NCI-H446 (cell line): ENCODE data around the gene SLX4IP.

Experiments used
- DNase-seq, 2 experiments: peaks; one replicate each; lab custom pipeline; 2025; lab: John Stamatoyannopoulos, UW

Gene SLX4IP

GRCh38 chr20:10649080-10649796 lies 214.1 kb downstream of the SLX4IP start:
- no peak for DNase-seq

- DNase-seq = no peak
Measured at GRCh38 chr20:10649797-10650160, 214.7 kb downstream of the SLX4IP start.

DNA sequence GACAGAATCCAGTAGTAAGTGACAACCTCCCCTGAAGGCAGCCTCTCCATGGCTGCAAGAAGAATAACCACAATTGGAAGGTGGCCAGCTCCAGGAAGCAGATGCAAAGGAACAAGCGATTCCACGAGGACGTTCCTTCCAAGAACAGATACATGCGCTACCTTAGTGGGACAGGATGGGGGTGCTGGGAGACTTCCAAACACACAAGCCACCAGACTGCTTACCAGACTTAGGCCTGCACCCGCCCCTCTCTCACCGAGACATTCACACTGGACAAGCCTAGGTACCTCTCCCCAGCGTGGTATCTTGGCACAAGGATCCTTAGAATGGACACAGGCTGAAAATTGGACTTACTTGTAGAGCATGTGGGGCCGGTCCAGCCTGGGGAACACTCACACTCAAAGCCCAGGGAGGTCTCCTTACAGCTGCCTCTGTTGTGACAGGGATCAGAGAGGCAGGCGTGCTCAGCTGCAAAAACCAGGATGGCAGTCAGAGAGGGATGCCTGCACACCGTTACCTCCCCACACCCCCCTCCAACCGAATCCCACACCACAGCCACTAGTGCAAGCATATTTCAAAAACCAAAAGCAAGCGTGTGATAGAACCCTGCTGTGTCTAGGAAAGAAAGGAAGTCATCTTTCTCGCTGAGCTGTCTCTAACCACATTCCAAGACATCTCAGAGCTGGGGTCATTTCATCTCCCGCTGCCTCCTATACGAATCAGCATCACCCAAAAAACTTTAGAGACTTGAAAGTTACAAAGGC lies 216.3 kb downstream of the SLX4IP start:
- no peak for DNase-seq

GRCh38 chr20:10652185-10652584 lies 217.1 kb downstream of the SLX4IP start:
- DNase-seq = no peak

DNA sequence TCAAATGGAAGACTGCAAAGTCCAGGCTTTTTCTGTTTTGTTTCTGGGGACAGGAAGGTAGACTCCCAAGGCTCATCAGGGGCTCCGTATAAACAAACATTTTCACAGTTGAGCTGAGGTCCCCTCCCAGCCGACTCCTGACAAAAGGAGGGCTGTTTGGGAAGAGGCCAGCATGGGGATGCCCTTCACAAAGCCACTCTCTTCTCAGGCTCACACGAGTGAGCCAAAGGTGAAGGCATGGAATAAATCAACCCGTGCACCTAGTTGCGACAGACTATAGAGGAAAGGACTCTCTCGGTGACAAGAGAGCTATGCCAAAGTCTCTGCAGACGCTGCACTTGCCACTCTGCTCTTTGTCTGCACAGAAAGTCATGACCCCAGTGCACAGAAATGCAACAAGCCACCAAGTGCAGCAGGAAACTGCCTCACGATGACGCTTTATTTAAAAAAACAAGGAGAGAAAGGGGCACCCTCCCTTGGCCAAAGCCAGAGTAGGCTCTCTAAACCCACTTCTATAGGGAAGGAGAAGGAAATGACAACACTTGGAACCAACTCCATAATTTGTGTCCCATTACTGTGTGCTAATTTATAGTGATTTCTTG lies 217.7 kb downstream of the SLX4IP start:
- DNase-seq = no peak

- DNase-seq = no peak
Measured at GRCh38 chr20:10653599-10654249, 218.6 kb downstream of the SLX4IP start.

DNA sequence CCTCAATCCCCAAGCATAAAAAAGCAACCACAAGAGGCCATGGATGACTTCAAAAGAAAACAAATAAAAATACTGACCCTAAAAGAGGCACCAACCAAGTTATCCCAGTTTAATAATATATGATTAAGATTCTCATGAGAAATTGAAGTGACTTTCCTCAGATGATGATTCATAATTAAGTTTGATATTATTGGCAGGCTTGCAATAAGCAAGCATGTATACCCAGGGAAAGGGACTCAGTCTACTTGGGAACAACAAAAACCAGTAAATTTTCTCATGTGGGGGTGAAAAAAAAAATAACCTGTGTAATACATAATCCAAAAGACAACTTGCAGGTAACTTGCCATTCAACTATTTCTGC lies 219.1 kb downstream of the SLX4IP start:
- DNase-seq = no peak

- DNase-seq = no peak
Measured at GRCh38 chr20:10654630-10655029, 219.5 kb downstream of the SLX4IP start.

DNA sequence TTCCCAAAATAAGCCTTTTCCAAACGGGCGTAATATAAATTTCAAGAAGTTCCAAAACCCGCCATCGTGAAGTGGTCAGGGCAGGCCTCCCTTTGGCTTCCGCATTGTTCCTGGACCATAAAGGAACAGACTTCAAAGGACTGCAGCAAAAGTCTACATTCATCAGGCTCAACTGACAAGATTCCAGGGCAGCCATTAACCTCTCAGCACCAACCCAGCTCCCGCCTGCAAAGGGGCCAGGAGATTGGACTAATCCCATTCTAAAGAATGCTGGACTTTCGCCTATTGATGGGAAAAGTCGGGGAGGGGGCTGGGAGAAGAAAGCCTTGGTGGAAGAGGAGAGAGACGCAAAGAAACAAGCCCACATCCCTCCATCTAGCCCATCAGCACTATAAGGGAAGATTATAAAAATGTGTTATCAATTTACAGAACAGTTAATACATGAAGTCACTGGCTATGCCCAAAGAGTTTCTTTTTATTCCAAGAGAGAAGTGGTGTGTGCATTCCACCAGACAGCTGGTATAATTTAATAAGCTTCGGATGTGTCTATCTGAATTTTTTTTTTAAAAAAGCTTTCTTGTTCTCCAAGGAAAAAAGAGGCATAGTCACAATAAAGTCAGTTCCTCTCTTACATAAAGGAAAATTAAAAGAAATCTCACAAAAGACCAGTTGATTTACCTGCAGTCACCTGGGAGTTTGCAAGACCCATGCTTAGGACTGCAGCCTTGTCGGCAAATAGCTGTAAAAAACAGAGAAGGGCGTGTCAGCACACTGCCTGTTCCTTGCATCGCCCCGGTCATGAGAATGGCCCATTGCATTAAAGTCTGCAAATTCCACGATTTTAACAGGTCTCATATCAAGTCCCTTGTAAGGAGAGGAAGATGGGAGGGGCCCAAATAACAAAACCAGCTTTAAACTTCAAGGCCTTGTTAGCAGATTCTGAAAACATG lies 220.9 kb downstream of the SLX4IP start:
- no peak for DNase-seq

- DNase-seq = no peak
Measured at GRCh38 chr20:10657453-10657852, 222.3 kb downstream of the SLX4IP start.

GRCh38 chr20:10658051-10658823 lies 223.1 kb downstream of the SLX4IP start:
- peak in 1 of 2 experiments; percentile 35 for DNase-seq

DNA sequence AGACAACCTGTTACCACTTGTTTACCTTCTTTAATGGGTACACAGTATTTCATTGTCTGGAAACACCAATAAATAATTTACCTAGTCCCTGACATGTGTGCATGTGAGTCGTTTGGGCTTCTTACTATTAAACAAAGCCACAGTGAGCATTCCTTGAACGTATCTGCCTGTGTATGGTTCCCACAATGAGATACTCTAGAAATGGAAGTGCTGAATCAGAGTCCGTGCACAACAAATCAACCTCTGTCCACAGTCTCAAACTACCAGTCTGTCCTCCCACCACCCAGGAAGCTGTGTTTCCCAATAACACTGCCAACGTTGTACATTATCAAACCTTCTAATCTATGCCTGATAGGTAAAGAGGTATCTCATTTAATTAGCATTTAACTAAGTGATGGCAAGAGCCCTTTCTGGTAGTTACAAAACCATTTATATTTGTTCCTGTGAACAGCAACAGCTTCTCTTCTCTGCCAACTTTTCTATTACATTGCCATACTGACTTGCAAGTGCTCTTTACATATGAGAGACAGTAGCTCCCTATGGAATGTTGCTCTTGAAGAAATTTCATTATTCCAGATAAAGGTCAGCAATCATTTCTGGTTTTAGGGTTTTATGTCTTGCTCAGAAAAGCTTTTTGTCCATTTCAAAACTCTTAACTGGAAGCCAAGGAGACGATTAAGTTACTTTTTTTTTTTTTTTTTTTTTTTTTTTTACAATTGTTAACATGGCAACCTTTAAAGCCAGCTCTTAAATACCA lies 223.9 kb downstream of the SLX4IP start:
- no peak for DNase-seq

GRCh38 chr20:10659651-10660601 lies 224.8 kb downstream of the SLX4IP start:
- DNase-seq = no peak

- DNase-seq = no peak
Measured at GRCh38 chr20:10660661-10661060, 225.6 kb downstream of the SLX4IP start.

DNA sequence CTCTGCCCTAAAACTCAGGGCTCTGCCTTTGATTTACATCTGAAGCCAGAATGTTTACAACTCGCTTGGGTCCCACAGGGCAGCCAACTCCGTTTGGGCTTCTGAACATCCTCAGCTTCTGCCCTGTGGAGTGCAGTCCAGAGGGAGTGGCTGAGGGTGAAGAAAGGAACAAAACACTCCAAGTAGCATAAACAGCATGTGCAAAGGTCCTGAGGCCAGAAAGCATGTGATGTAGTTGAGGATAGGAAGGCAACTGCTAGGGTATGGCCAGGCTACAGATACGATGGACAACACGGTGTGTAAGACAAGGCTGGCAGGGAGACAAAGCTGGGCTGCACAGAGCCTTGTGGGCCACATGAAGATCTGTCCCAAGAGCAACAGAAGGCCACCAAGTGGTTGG lies 226.2 kb downstream of the SLX4IP start:
- no peak for DNase-seq

GRCh38 chr20:10662151-10662550 lies 227.0 kb downstream of the SLX4IP start:
- no peak for DNase-seq

DNA sequence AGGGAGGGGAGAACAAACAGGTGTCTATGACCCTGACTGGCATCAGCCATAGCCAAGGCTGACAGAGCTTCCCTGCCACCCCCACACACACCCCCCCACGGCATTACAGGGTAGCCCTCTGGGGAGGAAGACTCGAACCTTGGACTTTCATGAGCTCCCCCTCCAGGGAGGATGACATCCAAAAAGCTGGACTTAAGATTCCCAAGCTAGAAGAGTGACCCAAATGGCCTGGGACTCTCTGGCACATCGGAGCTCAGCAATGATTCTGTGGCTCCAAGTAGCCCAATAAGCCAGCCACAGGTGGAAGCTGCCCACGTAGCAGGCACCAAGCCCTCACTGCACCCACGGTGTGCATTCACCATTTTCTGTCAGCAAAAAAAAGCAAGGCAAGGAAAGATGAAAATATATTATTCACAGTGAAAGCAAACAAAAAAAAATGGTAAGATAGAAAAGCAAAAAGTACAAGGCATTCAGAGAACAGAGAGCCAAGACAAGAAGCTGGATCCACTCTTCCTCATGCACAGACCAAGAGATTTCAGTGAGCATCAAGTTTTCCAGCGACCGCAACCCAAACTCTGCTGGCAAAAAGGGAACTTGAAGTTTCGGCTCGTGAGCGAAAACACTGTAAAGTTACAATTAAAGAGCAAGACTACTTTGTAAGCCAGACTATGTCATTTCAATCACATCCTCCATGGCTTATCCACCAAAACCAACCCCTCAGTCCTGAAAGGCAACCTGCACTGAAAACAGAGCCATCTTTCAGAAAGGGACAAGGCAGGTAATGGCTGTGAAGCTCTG lies 227.8 kb downstream of the SLX4IP start:
- DNase-seq = no peak

DNA sequence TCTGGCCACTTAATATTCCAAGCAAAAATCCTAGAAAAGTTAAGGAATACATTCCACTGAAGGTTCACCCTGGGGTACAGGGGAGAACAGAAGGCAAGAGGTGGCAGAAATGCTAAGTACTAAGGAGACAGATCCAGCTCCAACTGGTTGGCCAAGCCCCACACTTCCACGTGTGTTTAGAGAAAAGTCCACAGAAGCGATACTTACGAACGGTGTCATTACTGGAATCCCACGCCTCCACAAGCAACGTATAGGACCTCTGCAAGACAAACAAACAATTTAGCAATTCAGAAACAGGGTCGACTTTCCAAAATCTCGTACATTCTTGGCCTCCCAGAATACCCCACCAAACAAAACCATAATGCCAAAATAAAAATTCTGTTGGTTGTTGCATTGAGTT lies 228.7 kb downstream of the SLX4IP start:
- no peak for DNase-seq
